AG04449 (cell line): ENCODE results near the gene PROM1.

Source experiments
- CTCF ChIA-PET: fragments of 350-600 bp; formaldehyde crosslinking; extraction: SDS; loops from one replicate; lab custom pipeline; 2021; ENCODE audit warnings: antibody characterized with exemption; lab: Yijun Ruan, JAX
- POLR2A ChIA-PET: fragments of 400-600, 350-600 bp; formaldehyde crosslinking; extraction: SDS; loops from one replicate; lab custom pipeline; 2020; ENCODE audit warnings: antibody characterized with exemption, inconsistent platforms; lab: Yijun Ruan, JAX
- DNase-seq: peaks from one replicate; pipeline ENCODE4 v3.0.0-alpha.2; 2010; ENCODE audit warnings: low read depth, low spot score
- H3K4me3 ChIP-seq: 2 replicates; pipeline ENCODE4 v1.5.1; 2011; ENCODE audit warnings: low read depth, mild to moderate bottlenecking, control low read depth, low read length
- TF ChIP-seq, protein P1 (sequence below): IDR thresholded peaks from one replicate; pipeline ENCODE4 v1.5.1; 2011; ENCODE audit warnings: mild to moderate bottlenecking, moderate library complexity, low read length, control low read depth, inconsistent platforms; ENCODE audit not compliant: insufficient read depth; ENCODE audit errors: missing control alignments

PROM1 gene

DNA sequence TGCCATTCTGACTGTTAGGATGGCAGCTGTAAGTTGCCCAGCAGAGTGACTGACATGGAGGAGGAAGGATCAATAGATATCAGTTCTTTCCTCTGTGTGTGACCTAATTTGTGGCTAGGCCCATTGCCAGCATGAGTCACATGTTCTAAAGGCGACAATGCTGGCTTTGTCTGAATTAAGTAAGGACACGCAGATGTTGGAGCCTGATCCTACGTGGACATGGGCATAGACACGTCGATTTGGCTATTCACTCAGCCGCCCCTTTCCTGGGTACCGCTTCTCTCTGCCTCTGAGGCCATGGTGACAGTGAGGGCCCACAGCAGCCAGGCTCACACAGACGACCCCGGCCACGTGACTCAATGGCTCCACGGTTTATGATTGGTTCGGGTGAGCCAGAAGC lies 16.3 kb downstream of the PROM1 start:
- no peak for DNase-seq
- ChIA-PET POLR2A (no interaction called here), CTCF (no interaction called here)

DNA sequence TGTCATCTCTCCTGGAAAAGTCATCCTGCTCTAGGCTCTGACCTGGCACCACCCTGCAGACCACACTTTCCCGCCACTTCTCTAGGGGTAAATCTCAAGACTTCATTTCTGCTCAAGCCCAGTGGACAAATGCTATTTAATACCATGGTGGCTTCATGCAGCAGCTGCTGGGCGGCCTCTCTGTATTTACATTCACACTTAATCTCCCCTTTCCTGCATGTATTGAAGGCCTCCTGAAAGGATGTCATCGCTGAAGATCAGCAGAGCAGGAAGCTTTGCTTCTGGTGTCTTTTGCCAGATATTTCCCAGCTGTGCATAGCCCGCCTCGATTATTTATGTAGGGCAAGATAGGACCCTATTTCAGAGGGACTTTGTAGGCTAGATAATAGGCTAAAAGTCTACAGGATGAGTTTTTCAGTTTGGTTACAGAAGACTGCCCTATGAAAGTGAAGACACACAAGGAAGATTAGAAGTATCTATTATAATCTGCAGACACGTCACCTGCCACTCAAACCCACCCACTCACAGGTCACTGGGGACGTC lies 17.2 kb downstream of the PROM1 start:
- POLR2A ChIA-PET: no interaction called here
- CTCF ChIA-PET: no interaction called here

More for the DNA sequence above, 16.3 kb downstream of the PROM1 start:
- TF ChIP-seq, protein P1, sequence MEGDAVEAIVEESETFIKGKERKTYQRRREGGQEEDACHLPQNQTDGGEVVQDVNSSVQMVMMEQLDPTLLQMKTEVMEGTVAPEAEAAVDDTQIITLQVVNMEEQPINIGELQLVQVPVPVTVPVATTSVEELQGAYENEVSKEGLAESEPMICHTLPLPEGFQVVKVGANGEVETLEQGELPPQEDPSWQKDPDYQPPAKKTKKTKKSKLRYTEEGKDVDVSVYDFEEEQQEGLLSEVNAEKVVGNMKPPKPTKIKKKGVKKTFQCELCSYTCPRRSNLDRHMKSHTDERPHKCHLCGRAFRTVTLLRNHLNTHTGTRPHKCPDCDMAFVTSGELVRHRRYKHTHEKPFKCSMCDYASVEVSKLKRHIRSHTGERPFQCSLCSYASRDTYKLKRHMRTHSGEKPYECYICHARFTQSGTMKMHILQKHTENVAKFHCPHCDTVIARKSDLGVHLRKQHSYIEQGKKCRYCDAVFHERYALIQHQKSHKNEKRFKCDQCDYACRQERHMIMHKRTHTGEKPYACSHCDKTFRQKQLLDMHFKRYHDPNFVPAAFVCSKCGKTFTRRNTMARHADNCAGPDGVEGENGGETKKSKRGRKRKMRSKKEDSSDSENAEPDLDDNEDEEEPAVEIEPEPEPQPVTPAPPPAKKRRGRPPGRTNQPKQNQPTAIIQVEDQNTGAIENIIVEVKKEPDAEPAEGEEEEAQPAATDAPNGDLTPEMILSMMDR: no peak
- H3K4me3 ChIP-seq: no peak overlapping the region

DNA sequence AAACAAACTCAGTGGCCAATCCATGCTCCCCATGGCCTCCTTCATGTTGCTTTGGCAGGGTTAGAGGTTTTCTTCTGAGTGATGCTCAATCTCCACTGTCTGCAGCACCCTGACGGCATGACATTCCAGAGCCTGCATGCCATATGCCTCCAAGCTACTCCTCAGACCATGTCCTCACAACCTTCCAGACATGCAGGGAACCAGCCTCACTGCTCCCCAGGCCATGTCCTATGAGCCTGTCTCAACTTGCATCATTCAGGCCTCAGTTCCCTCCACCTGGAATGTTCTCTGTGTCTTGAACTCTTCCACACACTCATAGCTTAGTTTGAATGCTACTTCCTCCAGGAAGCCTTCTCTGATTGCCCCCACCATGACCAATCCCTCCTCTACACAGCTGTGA lies 18.8 kb downstream of the PROM1 start:
- DNase-seq: no peak
- TF ChIP-seq, protein P1: no peak
- H3K4me3 ChIP-seq: no peak overlapping the region
- CTCF ChIA-PET: no interaction called here
- POLR2A ChIA-PET: no interaction called here

More for the DNA sequence above, 17.2 kb downstream of the PROM1 start:
- TF ChIP-seq, protein P1: no peak
- H3K4me3 ChIP-seq: no peak overlapping the region
- no peak for DNase-seq

DNA sequence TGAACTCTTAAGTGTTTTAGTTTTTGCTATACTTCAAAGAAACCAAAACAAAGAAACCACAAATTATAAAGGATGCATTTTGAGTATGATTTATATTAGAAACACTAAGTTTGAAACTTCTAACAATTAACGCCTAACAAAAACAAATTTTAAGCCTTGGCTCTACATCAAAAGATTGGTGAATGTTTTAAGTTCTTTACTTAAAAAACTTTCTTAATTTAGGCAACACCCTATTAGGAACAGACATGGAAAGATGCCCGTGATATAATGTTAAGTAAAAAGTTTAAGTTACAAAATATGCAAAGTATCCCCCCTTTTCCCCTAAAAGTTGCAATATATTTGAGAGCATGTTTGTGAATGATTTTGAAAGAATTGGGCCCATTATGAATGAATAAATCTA lies 21.2 kb downstream of the PROM1 start:
- H3K4me3 ChIP-seq: no peak overlapping the region
- ChIA-PET POLR2A (no interaction called here), CTCF (no interaction called here)
- DNase-seq: no peak
- TF ChIP-seq, protein P1: no peak

DNA sequence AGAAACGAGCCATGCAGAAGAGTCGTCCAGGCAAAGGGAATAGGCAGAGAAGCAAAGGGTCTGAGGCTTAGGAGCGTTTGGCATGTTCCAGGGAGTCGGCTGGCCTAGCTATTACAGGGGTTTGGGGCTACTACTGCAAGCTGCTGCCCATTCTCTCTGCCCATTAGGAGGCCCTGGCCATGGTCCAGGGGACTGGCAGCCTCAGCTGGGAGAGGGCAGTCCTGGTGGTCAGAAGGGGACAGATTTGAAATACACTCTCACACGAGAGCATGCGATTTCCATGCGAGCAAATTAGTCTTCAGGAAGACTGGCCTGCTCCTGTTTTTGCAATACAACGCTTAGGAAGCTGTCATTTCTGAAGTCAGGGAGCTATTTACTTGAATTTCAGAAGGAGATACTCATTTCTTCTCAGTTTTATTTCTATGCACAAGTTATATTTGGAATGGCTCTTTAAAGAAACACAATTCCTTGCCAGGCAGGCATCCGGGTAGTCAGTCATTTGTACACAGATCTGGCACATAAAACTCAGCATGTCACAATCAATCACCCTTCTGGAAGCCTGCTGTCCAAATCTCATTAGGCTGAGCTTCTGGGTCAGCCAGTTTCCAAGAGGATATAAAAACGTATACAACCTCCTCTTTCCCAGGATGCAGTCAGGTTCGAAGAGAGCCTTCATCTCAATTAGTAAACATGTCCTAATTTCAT lies 27.0 kb downstream of the PROM1 start:
- TF ChIP-seq, protein P1: no peak
- no peak for DNase-seq
- ChIA-PET POLR2A (no interaction called here), CTCF (no interaction called here)
- H3K4me3 ChIP-seq: no peak overlapping the region

DNA sequence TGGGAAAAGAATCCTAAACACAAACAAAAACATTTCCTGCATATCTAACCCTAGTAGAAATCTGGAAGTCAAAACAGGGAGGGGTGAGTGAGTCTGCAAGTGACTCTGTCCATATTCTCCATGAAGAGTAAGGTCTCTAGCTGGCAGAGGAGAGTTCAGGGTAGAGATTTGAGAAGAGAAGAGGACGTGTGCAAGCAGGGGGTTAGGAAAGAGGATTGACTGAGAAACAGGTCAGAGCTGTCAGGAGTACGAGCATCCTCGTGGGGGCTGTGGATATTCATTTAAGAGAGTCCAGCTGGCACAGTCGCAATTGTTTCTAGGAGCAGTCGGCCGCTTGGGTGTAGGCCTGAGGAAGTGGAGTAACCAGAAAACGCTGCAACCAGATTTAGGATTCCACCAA lies 27.9 kb downstream of the PROM1 start:
- DNase-seq: no peak
- TF ChIP-seq, protein P1: no peak
- H3K4me3 ChIP-seq: no peak overlapping the region
- ChIA-PET POLR2A (no interaction called here), CTCF (no interaction called here)
